Hippocampal formation (tissue), 2 donors: ENCODE data around the gene AGMO.

Source experiments
- DNase-seq, 2 donors: peaks; one replicate each; lab custom pipeline; 2025; lab: John Stamatoyannopoulos, UW

AGMO gene

GRCh38 chr7:15561835-15562234 lies at the start of gene AGMO:
Gene AGMO (minus strand): TSS chr7:15562015.
- peak; percentile 68 to 91 for DNase-seq

GRCh38 chr7:15610503-15610902 lies 48.7 kb upstream of the AGMO start:
- no peak for DNase-seq

GRCh38 chr7:15609287-15609686 lies 47.5 kb upstream of the AGMO start:
- no peak for DNase-seq

GRCh38 chr7:15607529-15608210 lies 45.9 kb upstream of the AGMO start:
- DNase-seq = no peak

GRCh38 chr7:15606561-15606960 lies 44.7 kb upstream of the AGMO start:
- no peak for DNase-seq

- no peak for DNase-seq
These were observed 42.4 kb upstream of the AGMO start for GRCh38 chr7:15604166-15604565.

GRCh38 chr7:15603124-15603523 lies 41.3 kb upstream of the AGMO start:
- no peak for DNase-seq

GRCh38 chr7:15602236-15602635 lies 40.4 kb upstream of the AGMO start:
- no peak for DNase-seq

GRCh38 chr7:15601175-15601574 lies 39.4 kb upstream of the AGMO start:
- DNase-seq = no peak

GRCh38 chr7:15600298-15600697 lies 38.5 kb upstream of the AGMO start:
- DNase-seq = no peak

- DNase-seq = no peak
These were observed 32.6 kb upstream of the AGMO start for GRCh38 chr7:15594461-15594860.

GRCh38 chr7:15593382-15593781 lies 31.6 kb upstream of the AGMO start:
- DNase-seq = no peak

GRCh38 chr7:15586266-15586665 lies 24.5 kb upstream of the AGMO start:
- DNase-seq = no peak

GRCh38 chr7:15584575-15584974 lies 22.8 kb upstream of the AGMO start:
- no peak for DNase-seq

- no peak for DNase-seq
These were observed 21.0 kb upstream of the AGMO start for GRCh38 chr7:15582773-15583172.

GRCh38 chr7:15581352-15581951 lies 19.6 kb upstream of the AGMO start:
- no peak for DNase-seq

- no peak for DNase-seq
These were observed 19.0 kb upstream of the AGMO start for GRCh38 chr7:15580604-15581351.

GRCh38 chr7:15577600-15577999 lies 15.8 kb upstream of the AGMO start:
- DNase-seq = no peak

GRCh38 chr7:15571301-15571878 lies 9.6 kb upstream of the AGMO start:
- no peak for DNase-seq

GRCh38 chr7:15567652-15568051 lies 5.8 kb upstream of the AGMO start:
- DNase-seq = no peak

- no peak for DNase-seq
These were observed 5.2 kb upstream of the AGMO start for GRCh38 chr7:15567036-15567435.

GRCh38 chr7:15566476-15566875 lies 4.7 kb upstream of the AGMO start:
- no peak for DNase-seq

- DNase-seq = peak in 1 of 2 donors; percentile 41
These were observed 847 bp downstream of the AGMO start for GRCh38 chr7:15560968-15561367.
